ENCODE data around the gene SMYD3. TPM values are rescaled to one million over a fixed set of nuclear protein-coding genes. Genes with fewer than 3 reads are reported as not detected.

Gene SMYD3
- total and polyA plus RNA-seq, 2 donors (not counting 3 experiments of a cell fraction or from before 2014, with no cell fraction given), result 16.0 to 32.1 TPM

DNA sequence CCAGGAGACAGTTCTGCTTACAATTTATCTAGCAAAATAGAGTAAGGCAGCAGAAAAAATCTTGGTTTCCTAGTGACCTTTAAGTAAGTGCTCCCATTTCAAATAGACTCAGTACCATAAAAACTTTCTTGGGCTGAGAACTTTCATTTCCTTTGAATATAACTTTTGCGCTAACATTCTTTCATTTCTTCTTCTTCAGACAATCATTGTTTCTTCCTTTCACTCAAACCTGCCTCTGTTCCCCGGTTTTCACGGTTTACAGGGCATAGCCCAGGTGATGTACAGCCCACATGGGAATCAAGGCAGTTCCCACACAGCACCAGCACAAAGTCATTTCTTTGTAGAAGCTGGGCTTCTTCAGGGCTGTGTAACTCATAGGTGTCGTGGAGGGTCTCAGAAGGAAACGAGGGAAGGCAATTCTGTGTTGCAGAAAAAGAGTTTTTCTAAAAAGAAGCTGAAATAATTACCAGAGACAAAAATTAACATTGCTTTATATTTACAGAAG lies 611.6 kb downstream of the SMYD3 start:
- CTCF ChIA-PET, result no interaction called here
- H3K4me2 ChIP-seq (ENCODE audit: insufficient read depth, low read length), result no peak overlapping the region
- H3K9me3 ChIP-seq (replicated peaks; ENCODE audit: control insufficient read depth, insufficient read depth, low read length), result no peaks in the 10 kb centered on the region
- DNase-seq (ENCODE audit: low read depth, low spot score) (no peak), FAIRE-seq (no peak)
- H3K27ac ChIP-seq (ENCODE audit: insufficient read depth, low read depth, low read length), result no peak overlapping the region
- no TSS peak for BruUV-seq (replicated peaks)
- no peaks in the 10 kb centered on the region for H3K36me3 ChIP-seq (ENCODE audit: control insufficient read depth in 2 of 2, extremely low read depth in 1 of 2, insufficient read depth in 2 of 2, low read length in 2 of 2)
- TF ChIP-seq, protein P1, sequence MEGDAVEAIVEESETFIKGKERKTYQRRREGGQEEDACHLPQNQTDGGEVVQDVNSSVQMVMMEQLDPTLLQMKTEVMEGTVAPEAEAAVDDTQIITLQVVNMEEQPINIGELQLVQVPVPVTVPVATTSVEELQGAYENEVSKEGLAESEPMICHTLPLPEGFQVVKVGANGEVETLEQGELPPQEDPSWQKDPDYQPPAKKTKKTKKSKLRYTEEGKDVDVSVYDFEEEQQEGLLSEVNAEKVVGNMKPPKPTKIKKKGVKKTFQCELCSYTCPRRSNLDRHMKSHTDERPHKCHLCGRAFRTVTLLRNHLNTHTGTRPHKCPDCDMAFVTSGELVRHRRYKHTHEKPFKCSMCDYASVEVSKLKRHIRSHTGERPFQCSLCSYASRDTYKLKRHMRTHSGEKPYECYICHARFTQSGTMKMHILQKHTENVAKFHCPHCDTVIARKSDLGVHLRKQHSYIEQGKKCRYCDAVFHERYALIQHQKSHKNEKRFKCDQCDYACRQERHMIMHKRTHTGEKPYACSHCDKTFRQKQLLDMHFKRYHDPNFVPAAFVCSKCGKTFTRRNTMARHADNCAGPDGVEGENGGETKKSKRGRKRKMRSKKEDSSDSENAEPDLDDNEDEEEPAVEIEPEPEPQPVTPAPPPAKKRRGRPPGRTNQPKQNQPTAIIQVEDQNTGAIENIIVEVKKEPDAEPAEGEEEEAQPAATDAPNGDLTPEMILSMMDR (IDR thresholded peaks at IDR 0.05; ENCODE audit: extremely low read depth in 1 of 2, insufficient read depth in 1 of 2, low read depth in 1 of 2, low read length in 2 of 2), result no peak
- TF ChIP-seq POLR2AphosphoS5 (IDR thresholded peaks at IDR 0.05; ENCODE audit: insufficient read depth, low read depth, low read length) (no peak), FOS (IDR thresholded peaks at IDR 0.05; ENCODE audit: borderline replicate concordance, insufficient read depth, low read length) (no peak), MYC (IDR thresholded peaks at IDR 0.05; ENCODE audit: low read depth, low read length) (no peak), EZH2 (IDR thresholded peaks at IDR 0.05; ENCODE audit: borderline replicate concordance, low read depth, low read length, severe bottlenecking) (no peak), JUN (IDR thresholded peaks at IDR 0.05; ENCODE audit: borderline replicate concordance, insufficient read depth, insufficient read length, low read depth) (no peak), POLR2A (IDR thresholded peaks at IDR 0.05; ENCODE audit: low read depth, low read length) (no peak)
- POLR2A ChIA-PET, result no interaction called here
- H2AFZ ChIP-seq (ENCODE audit: low read depth, low read length), result no peak overlapping the region
- no peaks in the 10 kb centered on the region for H4K20me1 ChIP-seq (replicated peaks; ENCODE audit: control insufficient read depth, extremely low read depth, insufficient read depth, low read length)
- H3K4me1 ChIP-seq (ENCODE audit: control insufficient read depth, extremely low read depth, insufficient read depth, low read length), result no peaks in the 10 kb centered on the region
- H3K9me1 ChIP-seq (replicated peaks; ENCODE audit: control insufficient read depth, extremely low read depth, insufficient read depth, low read length), result no peaks in the 10 kb centered on the region
- dilution Hi-C loops (cut with MboI; ENCODE audit: extremely low pct_ligation_motif_present, low sequenced_read_pairs) (no loop called here), intact Hi-C loops (cut with micrococcal nuclease) (no loop called here)
- no peaks in the 10 kb centered on the region for H3K79me2 ChIP-seq (ENCODE audit: control insufficient read depth, insufficient read depth, low read length)
- no peaks in the 10 kb centered on the region for H3K27me3 ChIP-seq (ENCODE audit: control insufficient read depth in 2 of 2, insufficient read depth in 2 of 2, low read length in 2 of 2)
- H3K4me3 ChIP-seq (replicated peaks in 1 of 3; ENCODE audit: insufficient read depth in 1 of 3, low read depth in 1 of 3, low read length in 3 of 3), result no peak overlapping the region
- H3K9ac ChIP-seq (replicated peaks; ENCODE audit: extremely low read depth, insufficient read depth, low read length), result no peak overlapping the region
